Lung (tissue), 12 donors: Measurements from ENCODE around the gene STX1B. TPM values are rescaled to one million over a fixed set of nuclear protein-coding genes. Genes with fewer than 3 reads are reported as not detected.

Experiments
- ATAC-seq: fragments of 200-7000 bp; cut with Tn5 transposase; one replicate; pipeline ENCODE4 v1.9.1; 2020; ENCODE audit warnings: moderate number of reproducible peaks; ENCODE audit not compliant: insufficient read depth, low FRiP score
- DNase-seq, 3 donors: peaks; one replicate each; pipeline ENCODE4 v3.0.0-alpha.2; 2013 to 2017
- H3K27ac ChIP-seq, 2 donors: one replicate each; pipeline ENCODE4 v1.5.1; 2013; ENCODE audit warnings: mild to moderate bottlenecking in 2 of 2, moderate library complexity in 2 of 2, control low read depth in 1 of 2, inconsistent platforms in 1 of 2, low read depth in 1 of 2, low read length in 1 of 2
- H3K27me3 ChIP-seq, 3 donors: one replicate each; pipeline ENCODE4 v1.5.1; 2013; ENCODE audit warnings: low read length in 2 of 3; ENCODE audit not compliant: control insufficient read depth in 3 of 3, insufficient read depth in 3 of 3
- H3K36me3 ChIP-seq, 4 donors: one replicate each; pipeline ENCODE4 v1.5.1; 2013; ENCODE audit warnings: low read length in 4 of 4, mild to moderate bottlenecking in 1 of 4, moderate library complexity in 1 of 4; ENCODE audit not compliant: control insufficient read depth in 4 of 4, insufficient read depth in 4 of 4
- H3K4me1 ChIP-seq, 5 donors: one replicate each; pipeline ENCODE4 v1.5.1; 2013; ENCODE audit warnings: low read length in 5 of 5, mild to moderate bottlenecking in 2 of 5, moderate library complexity in 1 of 5; ENCODE audit not compliant: control insufficient read depth in 5 of 5, insufficient read depth in 5 of 5
- H3K4me3 ChIP-seq: one replicate; pipeline ENCODE4 v1.5.1; 2013; ENCODE audit warnings: mild to moderate bottlenecking, control low read depth, moderate library complexity
- H3K9ac ChIP-seq, 2 donors: one replicate each; pipeline ENCODE4 v1.5.1; 2013; ENCODE audit warnings: low read length in 2 of 2, control low read depth in 1 of 2; ENCODE audit not compliant: insufficient read depth in 1 of 2
- H3K9me3 ChIP-seq, 4 donors: one replicate each; pipeline ENCODE4 v1.5.1; 2013; ENCODE audit warnings: low read length in 3 of 4, mild to moderate bottlenecking in 1 of 4, moderate library complexity in 1 of 4; ENCODE audit not compliant: control insufficient read depth in 4 of 4, insufficient read depth in 3 of 4
- CTCF ChIP-seq: IDR thresholded peaks from 2 replicates; pipeline ENCODE4 v1.5.1; 2012; ENCODE audit warnings: mild to moderate bottlenecking; ENCODE audit errors: control extremely low read depth, extremely low read depth
- WGBS, 2 donors: extraction: QIAGEN DNeasy Blood & Tissue Kit; methylation state at CpG; one replicate each; pipeline ENCODE4 v1.1.7; 2013; 5-methylcytosine and 5-hydroxymethylcytosine counted together
- polyA plus RNA-seq, 2 donors: library from polyadenylated mRNA; stranded (reverse); fragments of 200-250 nt; gene quantifications; one replicate each; pipeline ENCODE4 v1.2.1, GENCODE V29; 2013
- total RNA-seq, 2 donors: library from RNA; depleted of rRNA in 1 of 2; stranded (reverse); fragments of >200 nt in 1 of 2; gene quantifications; one replicate each; pipeline ENCODE4 v1.2.1, GENCODE V29; 2014 to 2021
- donor health status: control.
- donor health status: control.
- donor health status: Bipolar disorder and iron deficiency.
- donor health status: healthy.
- donor health status: DM: yes; HTN: yes; CAD: no.

The STX1B gene
- total and polyA plus RNA-seq, 4 donors = 0.17 to 0.64 (median 0.41) TPM

GRCh38 chr16:30979170-30980022 lies 31.0 kb downstream of the STX1B start:
- no peaks in the 10 kb centered on the region for H3K4me1 ChIP-seq
- DNase-seq (no peak), ATAC-seq (no peak)
- peaks cover 2 to 77% (median 29%) of the 10 kb centered on the region in 4 donors for H3K36me3 ChIP-seq
- H3K9ac ChIP-seq = no peak overlapping the region
- 94 to 96% methylated on average over 59 to 62 of the region's 62 CpGs for WGBS, 2 donors
- no peak overlapping the region for H3K27ac ChIP-seq
- H3K27me3 ChIP-seq = no peaks in the 10 kb centered on the region
- no peak overlapping the region for H3K4me3 ChIP-seq
- no peak for TF ChIP-seq CTCF
- H3K9me3 ChIP-seq = no peaks in the 10 kb centered on the region

- Histone ChIP-seq H3K27me3 (no peaks in the 10 kb centered on the region), H3K36me3 (peaks cover 2 to 80% (median 42%) of the 10 kb centered on the region in 4 donors), H3K9me3 (no peaks in the 10 kb centered on the region), H3K4me1 (no peaks in the 10 kb centered on the region), H3K27ac (no peak overlapping the region), H3K9ac (no peak overlapping the region), H3K4me3 (no peak overlapping the region)
- TF ChIP-seq CTCF = no peak
- DNase-seq (no peak), ATAC-seq (no peak)
- WGBS, 2 donors = 89 to 91% methylated on average over 17 of the region's 17 CpGs
Measured at GRCh38 chr16:30977502-30977901, 32.9 kb downstream of the STX1B start.

GRCh38 chr16:30976486-30976885 lies 34.0 kb downstream of the STX1B start:
- Histone ChIP-seq H3K4me1 (no peaks in the 10 kb centered on the region), H3K27me3 (no peaks in the 10 kb centered on the region), H3K27ac (no peak overlapping the region), H3K36me3 (peaks cover 8 to 77% (median 46%) of the 10 kb centered on the region in 4 donors), H3K4me3 (no peak overlapping the region), H3K9ac (no peak overlapping the region), H3K9me3 (no peaks in the 10 kb centered on the region)
- DNase-seq = no peak
- TF ChIP-seq CTCF = no peak
- ATAC-seq = no peak
- 87 to 94% methylated on average over 4 of the region's 4 CpGs for WGBS, 2 donors
